NCI-H2029 treated with DMSO at 0.1 percent for 48 hours (cell line): ENCODE results near the gene PJA1.

ENCODE experiments used
- DNase-seq: peaks from one replicate; lab custom pipeline; 2025; lab: John Stamatoyannopoulos, UW

The PJA1 gene

GRCh38 chrX:69142788-69143469, 22.3 kb downstream of the PJA1 start:
- no peak for DNase-seq

GRCh38 chrX:69140837-69141236, 24.4 kb downstream of the PJA1 start:
- DNase-seq: no peak

- DNase-seq: no peak
These were observed 25.7 kb downstream of the PJA1 start for GRCh38 chrX:69139516-69139915.

- DNase-seq: no peak
These were observed 26.7 kb downstream of the PJA1 start for GRCh38 chrX:69138512-69138911.

GRCh38 chrX:69138118-69138390, 27.2 kb downstream of the PJA1 start:
- DNase-seq: no peak

GRCh38 chrX:69137371-69138117, 27.7 kb downstream of the PJA1 start:
- no peak for DNase-seq

- DNase-seq: no peak
These were observed 28.5 kb downstream of the PJA1 start for GRCh38 chrX:69136546-69137331.

GRCh38 chrX:69133921-69134542, 31.2 kb downstream of the PJA1 start:
- no peak for DNase-seq

- DNase-seq: no peak
These were observed 33.4 kb downstream of the PJA1 start for GRCh38 chrX:69131886-69132285.

GRCh38 chrX:69130439-69130838, 34.8 kb downstream of the PJA1 start:
- no peak for DNase-seq

GRCh38 chrX:69128588-69128987, 36.7 kb downstream of the PJA1 start:
- DNase-seq: no peak

GRCh38 chrX:69127466-69127865, 37.8 kb downstream of the PJA1 start:
- DNase-seq: no peak

GRCh38 chrX:69126642-69127041, 38.6 kb downstream of the PJA1 start:
- DNase-seq: no peak

- DNase-seq: no peak
These were observed 40.2 kb downstream of the PJA1 start for GRCh38 chrX:69125094-69125493.

- no peak for DNase-seq
These were observed 41.1 kb downstream of the PJA1 start for GRCh38 chrX:69124108-69124507.

GRCh38 chrX:69123481-69123880, 41.8 kb downstream of the PJA1 start:
- no peak for DNase-seq

GRCh38 chrX:69121321-69122000, 43.8 kb downstream of the PJA1 start:
- no peak for DNase-seq

- no peak for DNase-seq
These were observed 44.8 kb downstream of the PJA1 start for GRCh38 chrX:69120476-69120875.

GRCh38 chrX:69119122-69119521, 46.1 kb downstream of the PJA1 start:
- DNase-seq: no peak

GRCh38 chrX:69117876-69118526, 47.3 kb downstream of the PJA1 start:
- DNase-seq: no peak

- DNase-seq: no peak
These were observed 49.2 kb downstream of the PJA1 start for GRCh38 chrX:69116077-69116476.

GRCh38 chrX:69113723-69114122, 51.5 kb downstream of the PJA1 start:
- DNase-seq: no peak
